T-helper 1 cell (primary cell): ENCODE results near the gene CPSF3.
"Not testable (repeated sequence)": the region's sequence is repeated elsewhere in the genome, so short reads cannot be mapped to it uniquely, and the experiment has no call there.

Experiments
- DNase-seq, 5 donors: peaks; one replicate each; pipeline ENCODE4 v3.0.0-alpha.2; 2012 to 2020

CPSF3 gene

DNA sequence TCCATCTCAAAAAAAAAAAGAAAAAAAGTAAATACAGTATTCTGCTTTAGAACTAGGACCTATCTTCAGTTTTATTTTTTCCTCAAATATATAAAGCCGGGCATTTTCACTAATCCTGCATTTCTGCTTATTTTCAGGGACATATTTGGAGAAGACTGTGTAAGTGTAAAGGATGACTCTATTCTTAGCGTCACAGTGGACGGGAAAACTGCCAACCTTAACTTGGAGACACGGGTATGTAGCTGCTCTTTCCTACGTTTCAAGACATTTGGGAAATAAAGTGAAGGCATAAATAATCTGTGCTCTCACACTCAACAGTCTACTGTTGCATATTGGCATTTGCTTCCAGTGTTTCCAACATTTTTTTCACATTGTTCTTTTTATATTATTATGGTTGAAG, 47.8 kb downstream of the CPSF3 start:
- DNase-seq = no peak

DNA sequence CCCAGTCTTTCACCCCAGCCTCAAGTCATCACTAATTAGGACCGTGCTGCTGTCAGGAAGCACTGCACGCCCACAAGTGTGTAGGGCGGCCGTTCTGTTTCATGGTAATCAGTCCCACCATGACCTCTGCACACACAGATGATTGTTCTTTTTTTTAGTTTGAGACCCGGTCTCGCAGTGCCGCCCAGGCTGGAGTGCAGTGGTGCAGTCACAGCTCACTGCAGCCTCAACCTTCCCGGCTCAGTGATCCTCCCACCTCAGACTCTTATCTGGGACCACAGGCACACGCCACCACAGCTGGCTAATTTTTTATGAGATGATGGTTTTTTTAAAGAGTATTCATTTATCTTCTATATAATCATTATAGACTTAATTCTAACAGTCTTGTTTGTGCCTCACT, 49.1 kb downstream of the CPSF3 start:
- no peak for DNase-seq

DNA sequence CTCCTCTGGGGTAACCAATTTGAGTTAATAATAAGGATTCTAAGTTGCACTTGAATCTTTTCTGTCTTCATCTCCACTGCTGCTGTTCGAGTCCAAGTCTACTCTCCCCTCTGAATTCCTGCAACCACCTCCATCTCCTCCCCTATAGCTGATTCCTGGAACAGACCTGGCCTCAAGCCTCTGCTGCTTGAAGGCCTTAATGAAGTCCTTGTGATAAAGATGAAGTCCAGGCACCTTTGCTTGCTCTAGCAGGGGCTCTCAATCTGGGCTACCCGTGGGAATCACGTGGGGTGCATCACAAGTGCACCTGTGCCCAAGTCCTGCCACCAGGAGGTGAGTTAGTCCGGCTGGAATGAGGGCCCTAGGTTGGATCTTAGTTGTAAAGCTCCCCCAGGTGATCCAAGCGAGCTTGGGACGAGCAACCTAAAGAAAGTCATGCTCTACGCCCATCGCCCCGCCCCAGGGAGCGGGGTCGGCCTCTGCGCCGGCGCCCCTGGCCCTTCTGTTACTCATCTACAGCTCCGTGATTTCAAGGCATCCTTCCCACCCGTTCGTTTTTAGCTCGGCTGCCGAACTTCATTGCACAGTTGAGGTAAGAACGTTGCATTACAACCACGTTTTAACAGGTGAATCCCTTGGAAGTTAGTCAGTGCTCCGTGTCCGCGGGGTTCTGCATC, 50.0 kb downstream of the CPSF3 start:
- peak in 2 of 5 donors; percentile 19 for DNase-seq

DNA sequence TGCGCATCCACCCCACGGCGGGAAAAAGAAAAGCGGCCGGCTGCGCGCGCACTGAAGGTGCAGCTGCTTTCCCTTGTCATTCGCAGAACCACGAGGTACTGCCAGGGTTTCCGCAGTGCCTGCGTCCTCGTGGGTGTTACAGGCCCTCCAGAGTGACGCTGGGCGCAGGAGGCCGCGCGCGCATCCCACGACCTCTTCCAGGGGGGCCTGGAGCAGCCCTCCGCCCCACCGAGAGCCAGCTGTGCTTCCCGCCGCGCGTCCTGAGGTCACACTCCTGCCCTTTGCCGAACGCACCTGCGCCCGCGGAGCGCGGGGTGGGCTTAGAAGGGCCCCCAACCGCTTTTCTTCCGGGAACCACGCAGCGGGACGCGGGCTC, 50.5 kb downstream of the CPSF3 start:
- DNase-seq = peak; percentile 40 to 70 (median 65)

DNA sequence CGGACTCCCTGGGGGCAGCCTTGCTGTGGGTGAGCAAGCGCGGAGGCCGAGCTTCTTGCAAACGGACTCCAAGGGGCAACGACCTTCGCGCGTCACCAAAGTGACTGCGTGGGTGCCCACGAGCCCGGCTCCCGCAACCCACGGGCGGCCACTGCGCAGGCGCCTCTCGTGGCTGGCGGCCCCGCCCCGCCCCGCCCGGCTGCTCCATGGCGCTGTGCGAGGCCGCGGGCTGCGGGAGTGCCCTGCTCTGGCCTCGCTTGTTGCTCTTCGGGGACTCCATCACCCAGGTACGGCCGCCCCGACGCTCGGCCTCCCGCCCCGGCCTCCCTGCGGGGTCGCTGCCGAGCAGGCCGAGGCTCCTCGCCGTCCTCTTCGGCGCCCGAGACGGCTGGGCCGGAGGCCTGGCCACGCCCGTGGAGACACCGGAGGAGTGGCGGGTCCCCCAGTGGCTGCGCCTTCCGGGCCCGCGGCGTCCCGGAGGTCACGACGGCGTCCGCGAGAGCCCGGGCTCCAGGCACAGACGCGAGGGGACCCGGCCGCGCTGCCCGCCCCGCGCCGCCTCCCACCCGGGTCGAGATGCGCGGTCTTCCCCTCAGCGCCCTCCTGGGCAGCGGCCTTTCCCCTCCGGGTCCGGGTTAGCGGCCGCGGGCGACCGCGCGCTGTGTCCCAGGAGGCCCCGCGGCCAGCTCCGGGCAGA, 51.1 kb downstream of the CPSF3 start, which contains the start of gene IAH1:
IAH1 (plus strand) TSS at position 191 of the 697 bp plus-strand sequence; CDS start at position 207, 16 bp downstream.
- DNase-seq = peak; percentile 61 to 79 (median 67)

- no peak for DNase-seq
Measured at GRCh38 chr2:9477914-9478313, 54.5 kb downstream of the CPSF3 start.

GRCh38 chr2:9478526-9478925, 55.1 kb downstream of the CPSF3 start:
- DNase-seq = no peak

DNA sequence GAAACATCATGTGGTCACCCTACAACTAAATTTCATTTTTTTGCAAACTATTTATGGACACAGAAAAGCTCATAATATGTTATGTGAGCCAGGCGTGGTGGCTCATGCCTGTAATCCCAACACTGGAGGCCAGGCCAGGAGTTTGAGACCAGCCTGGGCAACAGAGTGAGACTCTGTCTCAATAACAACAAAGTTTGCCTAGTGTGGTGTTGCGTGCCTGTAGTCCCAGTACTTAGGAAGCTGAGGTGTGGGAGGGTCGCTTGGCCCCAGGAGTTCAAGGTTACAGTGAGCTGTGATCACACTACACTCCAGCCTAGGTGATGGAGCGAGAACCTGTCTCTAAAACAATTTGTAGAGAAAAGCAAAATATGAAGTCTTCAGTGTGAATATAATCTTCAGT, 56.7 kb downstream of the CPSF3 start:
- no peak for DNase-seq

- no peak for DNase-seq
Measured at GRCh38 chr2:9483107-9483506, 59.7 kb downstream of the CPSF3 start.

DNA sequence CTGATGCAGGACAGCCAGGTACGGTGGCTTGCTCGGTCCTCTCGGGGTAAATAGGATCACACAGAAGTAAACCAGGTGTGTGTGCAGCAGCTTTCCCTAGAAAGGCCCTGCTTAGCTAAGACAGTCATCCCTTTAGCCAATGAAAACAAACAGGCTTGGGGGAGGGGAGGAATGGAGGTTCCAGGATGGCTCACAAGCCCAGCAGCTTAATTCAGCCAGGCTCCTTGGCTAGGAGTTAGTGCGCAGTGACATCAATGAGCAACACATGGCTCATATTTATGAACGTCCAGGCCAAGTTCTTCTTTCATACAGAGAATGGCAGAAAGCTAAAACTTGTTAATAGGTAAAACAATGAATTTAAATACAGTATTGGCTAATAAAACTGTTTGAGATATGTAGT, 61.1 kb downstream of the CPSF3 start:
- DNase-seq = no peak

GRCh38 chr2:9488583-9489547, 65.4 kb downstream of the CPSF3 start:
- no peak for DNase-seq

GRCh38 chr2:9490789-9491188, 67.3 kb downstream of the CPSF3 start:
- DNase-seq = no peak

- no peak for DNase-seq
Measured at GRCh38 chr2:9492927-9493326, 69.5 kb downstream of the CPSF3 start.

DNA sequence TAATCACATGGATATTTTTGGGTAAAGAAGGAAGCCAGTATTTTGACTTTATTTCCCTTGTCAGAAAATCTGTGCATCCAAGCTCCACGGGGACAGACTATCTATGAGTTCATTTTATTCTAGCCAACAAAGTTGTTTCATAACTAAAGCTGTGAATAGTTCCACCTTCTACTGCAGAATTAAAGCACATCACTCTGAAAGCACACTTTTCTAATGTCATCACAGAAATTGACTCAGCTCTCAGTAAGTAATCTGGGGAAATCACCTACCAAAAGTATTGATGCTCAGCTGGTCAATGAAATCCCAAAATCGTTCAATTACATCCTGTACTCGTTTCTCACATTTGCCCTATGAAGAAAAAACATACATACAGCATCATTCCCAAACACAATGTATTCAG, 70.0 kb downstream of the CPSF3 start:
- DNase-seq = no peak

GRCh38 chr2:9494081-9494480, 70.6 kb downstream of the CPSF3 start:
- DNase-seq = no peak

- DNase-seq = peak in 1 of 5 donors; percentile 20
Measured at GRCh38 chr2:9497017-9497416, 73.6 kb downstream of the CPSF3 start.

DNA sequence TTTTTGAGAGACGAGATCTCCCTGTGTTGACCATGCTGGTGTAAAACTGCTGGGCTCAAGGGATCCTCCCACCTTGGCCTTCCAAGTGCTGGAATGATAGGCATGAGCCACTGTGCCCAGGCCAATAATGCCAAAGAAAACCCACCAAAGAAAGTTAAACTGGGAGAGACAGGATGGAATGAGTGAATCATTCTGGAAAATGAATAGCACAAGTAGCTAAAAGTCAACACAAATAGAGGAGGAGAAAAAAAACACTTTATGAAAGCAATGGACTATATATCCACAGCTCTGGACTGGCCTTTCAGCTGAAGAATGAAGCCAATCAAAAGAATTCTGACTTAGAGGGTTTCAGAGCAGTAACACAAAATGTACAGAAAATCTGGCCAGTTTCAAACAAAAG, 74.8 kb downstream of the CPSF3 start:
- DNase-seq = no peak

DNA sequence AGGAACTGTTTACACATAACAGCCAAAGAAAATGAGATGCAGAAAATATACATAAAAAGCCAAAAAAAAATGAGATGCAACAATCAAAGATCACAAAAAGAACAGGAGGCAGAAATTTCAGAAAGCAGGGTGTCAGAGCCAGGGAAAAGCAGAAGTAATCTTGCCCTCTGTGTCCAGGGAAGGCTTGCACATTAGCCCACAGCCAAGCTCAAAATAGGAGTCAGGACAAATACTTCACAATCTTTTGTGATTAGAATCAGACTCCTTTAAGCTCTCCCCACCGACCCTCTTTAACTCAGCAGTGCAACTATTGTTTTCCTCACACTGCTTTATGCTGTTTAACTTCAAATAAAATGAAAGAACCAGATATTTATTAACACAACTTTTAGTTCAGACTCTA, 85.5 kb downstream of the CPSF3 start:
- DNase-seq = no peak

- DNase-seq = not testable (repeated sequence)
Measured at GRCh38 chr2:9513946-9514345, 90.5 kb downstream of the CPSF3 start.

- DNase-seq = no peak
Measured at GRCh38 chr2:9517118-9517782, 93.8 kb downstream of the CPSF3 start.

GRCh38 chr2:9518163-9518562, 94.7 kb downstream of the CPSF3 start:
- DNase-seq = no peak

GRCh38 chr2:9518780-9519179, 95.3 kb downstream of the CPSF3 start:
- no peak for DNase-seq

DNA sequence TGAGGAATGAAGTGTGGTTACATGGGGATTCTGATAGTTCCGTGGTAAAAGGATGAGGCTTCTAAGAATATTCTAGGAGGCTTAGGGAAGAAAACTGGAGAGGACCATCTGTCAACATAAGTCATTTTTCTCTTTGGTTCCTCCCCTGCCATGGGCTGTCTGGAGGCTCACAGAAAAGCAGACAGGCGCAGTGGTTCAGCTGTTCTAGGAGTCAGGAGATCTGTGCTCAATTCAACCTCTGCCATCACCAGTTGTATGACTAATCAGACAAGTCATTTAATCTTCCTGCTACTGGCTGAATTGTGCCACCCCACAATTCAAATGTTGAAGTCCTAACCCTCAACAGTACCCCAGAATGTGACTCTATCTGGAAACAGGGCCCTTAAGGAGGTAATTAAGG, 95.8 kb downstream of the CPSF3 start:
- no peak for DNase-seq
